ENCODE results near the gene LGALS1. TPM values are rescaled to one million over a fixed set of nuclear protein-coding genes. Genes with fewer than 3 reads are reported as not detected.

The LGALS1 gene
- total RNA-seq, 1 donor from 2014 or later = 1,199 TPM

DNA sequence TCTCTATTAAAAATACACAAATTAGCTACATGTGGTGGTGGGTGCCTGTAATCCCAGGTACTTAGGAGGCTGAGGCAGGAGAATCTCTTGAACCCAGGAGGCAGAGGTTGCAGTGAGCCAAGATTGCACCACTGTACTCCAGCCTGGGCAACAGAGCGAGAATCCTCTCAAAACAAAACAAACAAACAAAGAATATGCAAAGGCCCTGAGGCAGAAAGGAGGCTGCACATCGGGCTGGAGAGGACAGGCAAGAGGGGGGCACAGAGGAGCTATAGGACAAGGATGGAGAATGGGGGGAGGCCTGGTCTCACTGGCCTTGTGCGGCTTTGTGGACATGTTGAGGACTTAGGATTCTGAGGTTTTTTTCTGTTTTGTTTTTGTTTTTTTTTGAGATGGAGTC is 29.8 kb downstream of the LGALS1 start:
- Mint-ChIP-seq H3K4me3 (ENCODE audit: unreplicated experiment) (no peak overlapping the region), H3K4me1 (ENCODE audit: unreplicated experiment) (no peaks in the 10 kb centered on the region), H3K27ac (ENCODE audit: unreplicated experiment) (no peak overlapping the region), H3K27me3 (ENCODE audit: unreplicated experiment) (no peaks in the 10 kb centered on the region), H3K9me3 (ENCODE audit: unreplicated experiment) (no peaks in the 10 kb centered on the region), H3K36me3 (ENCODE audit: unreplicated experiment) (no peaks in the 10 kb centered on the region)
- TF ChIP-seq, protein P1, sequence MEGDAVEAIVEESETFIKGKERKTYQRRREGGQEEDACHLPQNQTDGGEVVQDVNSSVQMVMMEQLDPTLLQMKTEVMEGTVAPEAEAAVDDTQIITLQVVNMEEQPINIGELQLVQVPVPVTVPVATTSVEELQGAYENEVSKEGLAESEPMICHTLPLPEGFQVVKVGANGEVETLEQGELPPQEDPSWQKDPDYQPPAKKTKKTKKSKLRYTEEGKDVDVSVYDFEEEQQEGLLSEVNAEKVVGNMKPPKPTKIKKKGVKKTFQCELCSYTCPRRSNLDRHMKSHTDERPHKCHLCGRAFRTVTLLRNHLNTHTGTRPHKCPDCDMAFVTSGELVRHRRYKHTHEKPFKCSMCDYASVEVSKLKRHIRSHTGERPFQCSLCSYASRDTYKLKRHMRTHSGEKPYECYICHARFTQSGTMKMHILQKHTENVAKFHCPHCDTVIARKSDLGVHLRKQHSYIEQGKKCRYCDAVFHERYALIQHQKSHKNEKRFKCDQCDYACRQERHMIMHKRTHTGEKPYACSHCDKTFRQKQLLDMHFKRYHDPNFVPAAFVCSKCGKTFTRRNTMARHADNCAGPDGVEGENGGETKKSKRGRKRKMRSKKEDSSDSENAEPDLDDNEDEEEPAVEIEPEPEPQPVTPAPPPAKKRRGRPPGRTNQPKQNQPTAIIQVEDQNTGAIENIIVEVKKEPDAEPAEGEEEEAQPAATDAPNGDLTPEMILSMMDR (IDR thresholded peaks at IDR 0.05) = no peak
- DNase-seq (ENCODE audit: extremely low spot score, unreplicated experiment) = no peak

DNA sequence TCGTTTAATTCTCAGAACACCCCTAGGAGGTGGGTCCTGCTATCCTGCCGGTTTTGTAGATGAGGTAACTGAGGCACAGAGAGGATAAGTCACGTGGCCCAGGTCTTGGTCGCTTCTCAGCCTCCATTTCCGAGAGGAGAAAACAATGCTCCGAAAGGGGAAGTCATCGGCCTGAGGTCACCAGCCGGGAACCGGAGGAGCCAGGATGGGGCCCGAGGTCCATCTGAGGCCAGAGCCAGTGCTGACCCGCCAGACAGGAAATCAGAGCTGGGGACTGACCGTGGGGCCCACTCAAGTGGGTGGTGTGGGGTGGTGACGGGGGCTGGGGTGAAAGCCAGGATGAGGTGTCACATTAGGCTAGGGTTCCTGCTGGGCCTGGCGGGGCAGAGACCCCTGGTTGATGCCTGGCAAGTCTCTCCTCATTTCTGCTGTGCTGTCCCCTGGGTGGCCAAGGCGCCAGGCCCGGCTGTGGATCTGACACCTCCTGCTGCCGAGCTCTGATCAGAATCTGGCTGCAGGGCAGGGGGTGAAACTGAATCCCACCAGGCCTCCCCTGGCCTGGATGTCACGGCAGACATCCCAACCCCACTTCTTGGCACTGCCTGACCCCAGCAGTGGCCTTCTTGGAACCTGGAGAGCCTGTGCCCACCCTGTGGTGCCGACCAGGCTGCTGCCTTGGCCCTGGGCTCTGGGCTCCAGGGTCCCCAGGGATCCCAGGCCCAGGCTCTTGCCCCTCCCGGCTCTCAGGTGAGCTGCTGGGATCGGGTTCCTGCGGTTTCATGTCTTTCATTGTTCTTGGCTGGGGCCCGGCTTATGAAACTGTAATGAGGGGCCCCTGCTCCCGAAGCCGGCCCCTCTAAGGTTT is 33.4 kb downstream of the LGALS1 start:
- no peak for DNase-seq (ENCODE audit: extremely low spot score, unreplicated experiment)
- Mint-ChIP-seq H3K27me3 (ENCODE audit: unreplicated experiment) (no peaks in the 10 kb centered on the region), H3K4me3 (ENCODE audit: unreplicated experiment) (no peak overlapping the region), H3K4me1 (ENCODE audit: unreplicated experiment) (no peaks in the 10 kb centered on the region), H3K36me3 (ENCODE audit: unreplicated experiment) (no peaks in the 10 kb centered on the region), H3K9me3 (ENCODE audit: unreplicated experiment) (no peaks in the 10 kb centered on the region), H3K27ac (ENCODE audit: unreplicated experiment) (no peak overlapping the region)
- TF ChIP-seq, protein P1 (IDR thresholded peaks at IDR 0.05) = no peak

DNA sequence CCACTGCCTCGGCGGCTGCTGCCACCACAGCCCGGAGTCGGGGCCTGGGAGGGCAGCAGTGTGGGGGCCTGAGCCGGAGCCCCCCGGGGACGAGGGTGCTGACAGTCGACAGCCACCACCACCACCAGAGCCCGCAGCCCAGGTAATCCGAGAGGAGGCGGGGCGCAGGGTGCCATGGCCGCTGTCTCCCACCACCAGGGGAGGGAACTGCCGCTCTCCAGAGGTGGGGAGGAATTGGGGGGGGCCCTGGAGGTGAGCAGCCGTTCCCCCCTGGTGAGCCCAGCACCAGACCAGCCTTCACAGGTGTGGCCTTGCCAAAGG is 34.0 kb downstream of the LGALS1 start:
- H3K27ac Mint-ChIP-seq (ENCODE audit: unreplicated experiment) = no peak overlapping the region
- H3K4me3 Mint-ChIP-seq (ENCODE audit: unreplicated experiment) = no peak overlapping the region
- no peaks in the 10 kb centered on the region for H3K9me3 Mint-ChIP-seq (ENCODE audit: unreplicated experiment)
- no peaks in the 10 kb centered on the region for H3K4me1 Mint-ChIP-seq (ENCODE audit: unreplicated experiment)
- no peaks in the 10 kb centered on the region for H3K27me3 Mint-ChIP-seq (ENCODE audit: unreplicated experiment)
- no peak for DNase-seq (ENCODE audit: extremely low spot score, unreplicated experiment)
- no peaks in the 10 kb centered on the region for H3K36me3 Mint-ChIP-seq (ENCODE audit: unreplicated experiment)
- TF ChIP-seq, protein P1 (IDR thresholded peaks at IDR 0.05) = no peak

DNA sequence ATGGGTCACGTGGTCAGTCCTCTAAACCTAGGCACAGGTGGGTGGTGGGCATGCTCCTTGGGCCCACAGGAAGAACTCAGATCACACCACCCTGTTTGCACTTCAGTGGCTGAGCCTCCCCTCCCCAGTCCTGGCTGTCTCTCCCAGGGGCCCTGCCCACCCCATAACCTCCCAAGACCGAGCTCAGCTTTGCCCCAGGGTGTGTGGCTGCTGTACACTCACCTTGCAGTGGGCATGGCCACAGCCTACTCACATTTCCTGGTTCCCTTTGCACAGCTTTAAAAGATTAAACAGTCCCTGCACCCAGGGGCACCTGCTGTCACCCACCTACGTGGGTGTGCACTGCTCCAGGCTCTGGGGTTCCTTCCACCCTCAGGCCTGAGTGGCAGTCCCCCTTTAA is 35.2 kb downstream of the LGALS1 start:
- H3K27ac Mint-ChIP-seq (ENCODE audit: unreplicated experiment) = no peak overlapping the region

DNA sequence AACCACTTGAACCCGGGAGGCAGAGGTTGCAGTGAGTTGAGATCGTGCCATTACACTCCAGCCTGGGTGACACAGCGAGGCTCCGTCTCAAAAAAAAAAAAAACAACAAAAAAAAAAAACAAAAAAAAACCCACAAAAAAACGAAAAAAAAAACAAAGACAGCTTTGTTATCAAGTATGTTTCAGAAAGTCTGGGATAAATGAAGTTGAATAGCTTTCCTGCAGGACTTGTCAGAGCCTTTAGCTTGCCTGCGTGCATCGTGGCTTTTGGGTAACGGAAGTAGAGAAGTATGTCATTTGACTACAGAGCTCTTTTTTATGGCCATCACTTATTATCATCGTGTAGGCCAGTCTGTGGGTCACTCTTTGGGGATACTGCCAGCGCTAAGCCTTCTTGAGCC is 36.1 kb downstream of the LGALS1 start:
- no peaks in the 10 kb centered on the region for H3K9me3 Mint-ChIP-seq (ENCODE audit: unreplicated experiment)
- TF ChIP-seq, protein P1 (IDR thresholded peaks at IDR 0.05) = no peak
- H3K4me1 Mint-ChIP-seq (ENCODE audit: unreplicated experiment) = no peaks in the 10 kb centered on the region
- H3K27ac Mint-ChIP-seq (ENCODE audit: unreplicated experiment) = no peak overlapping the region
- DNase-seq (ENCODE audit: extremely low spot score, unreplicated experiment) = no peak
- H3K4me3 Mint-ChIP-seq (ENCODE audit: unreplicated experiment) = no peak overlapping the region
- H3K36me3 Mint-ChIP-seq (ENCODE audit: unreplicated experiment) = no peaks in the 10 kb centered on the region
- no peaks in the 10 kb centered on the region for H3K27me3 Mint-ChIP-seq (ENCODE audit: unreplicated experiment)

More for the DNA sequence above, 35.2 kb downstream of the LGALS1 start:
- H3K27me3 Mint-ChIP-seq (ENCODE audit: unreplicated experiment) = no peaks in the 10 kb centered on the region
- TF ChIP-seq, protein P1 (IDR thresholded peaks at IDR 0.05) = no peak
- no peak overlapping the region for H3K4me3 Mint-ChIP-seq (ENCODE audit: unreplicated experiment)
- H3K36me3 Mint-ChIP-seq (ENCODE audit: unreplicated experiment) = no peaks in the 10 kb centered on the region
- no peak for DNase-seq (ENCODE audit: extremely low spot score, unreplicated experiment)
- H3K4me1 Mint-ChIP-seq (ENCODE audit: unreplicated experiment) = no peaks in the 10 kb centered on the region
- no peaks in the 10 kb centered on the region for H3K9me3 Mint-ChIP-seq (ENCODE audit: unreplicated experiment)
